Measurements from ENCODE around the gene RAB37.

RAB37 gene

DNA sequence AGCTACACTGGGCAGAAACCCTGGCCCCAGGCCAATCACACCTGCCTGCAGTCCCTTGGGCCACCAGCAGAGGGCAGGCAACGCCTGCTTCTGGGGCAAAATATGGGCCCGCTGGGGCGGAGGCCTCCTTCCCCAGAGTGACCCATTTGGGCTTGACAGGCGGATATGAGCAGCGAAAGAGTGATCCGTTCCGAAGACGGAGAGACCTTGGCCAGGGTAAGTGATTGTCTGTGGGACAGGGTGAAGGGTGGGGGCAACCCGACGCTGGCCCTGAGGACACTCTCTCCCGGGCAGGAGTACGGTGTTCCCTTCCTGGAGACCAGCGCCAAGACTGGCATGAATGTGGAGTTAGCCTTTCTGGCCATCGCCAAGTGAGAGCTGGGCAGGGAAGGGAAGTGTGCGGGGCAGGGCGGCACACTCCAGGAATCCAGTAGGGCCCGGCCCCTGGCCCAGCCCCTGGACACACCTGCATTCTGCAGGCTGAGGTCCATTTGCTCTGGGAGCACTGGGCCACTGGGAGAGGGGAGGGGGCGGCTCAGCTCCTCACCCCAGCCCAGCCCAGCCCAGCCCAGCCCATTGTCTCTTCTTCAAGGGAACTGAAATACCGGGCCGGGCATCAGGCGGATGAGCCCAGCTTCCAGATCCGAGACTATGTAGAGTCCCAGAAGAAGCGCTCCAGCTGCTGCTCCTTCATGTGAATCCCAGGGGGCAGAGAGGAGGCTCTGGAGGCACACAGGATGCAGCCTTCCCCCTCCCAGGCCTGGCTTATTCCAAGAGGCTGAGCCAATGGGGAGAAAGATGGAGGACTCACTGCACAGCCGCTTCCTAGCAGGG lies 7.9 kb downstream of the RAB37 start:
- in situ Hi-C loops (cut with MboI; ENCODE audit: low sequenced_read_pairs): no loop called here

- in situ Hi-C loops (cut with MboI; ENCODE audit: low sequenced_read_pairs): no loop called here
Observed at GRCh38 chr17:74745548-74746177, 8.6 kb downstream of the RAB37 start.

DNA sequence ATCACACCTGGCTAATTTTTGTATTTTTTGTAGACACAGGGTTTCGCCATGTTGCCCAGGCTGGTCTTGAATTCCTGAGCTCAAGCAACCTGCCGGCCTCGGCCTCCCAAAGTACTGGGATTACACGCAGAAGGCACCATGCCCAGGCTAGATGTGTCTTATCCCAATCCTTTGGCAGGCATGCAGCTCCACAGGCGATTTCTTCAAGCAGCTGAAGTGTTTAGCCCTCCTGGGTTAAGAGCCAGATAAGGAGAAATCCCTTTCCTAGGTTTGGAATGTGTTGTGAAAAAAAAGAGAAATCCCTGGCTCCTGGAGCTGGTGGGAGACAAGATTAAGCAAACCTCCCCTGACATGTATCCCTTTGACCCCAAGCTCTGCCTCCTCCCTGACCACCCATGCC lies 9.3 kb downstream of the RAB37 start:
- in situ Hi-C loops (cut with MboI; ENCODE audit: low sequenced_read_pairs): no loop called here

GRCh38 chr17:74746922-74747321 lies 9.9 kb downstream of the RAB37 start:
- in situ Hi-C loops (cut with MboI; ENCODE audit: low sequenced_read_pairs): no loop called here

DNA sequence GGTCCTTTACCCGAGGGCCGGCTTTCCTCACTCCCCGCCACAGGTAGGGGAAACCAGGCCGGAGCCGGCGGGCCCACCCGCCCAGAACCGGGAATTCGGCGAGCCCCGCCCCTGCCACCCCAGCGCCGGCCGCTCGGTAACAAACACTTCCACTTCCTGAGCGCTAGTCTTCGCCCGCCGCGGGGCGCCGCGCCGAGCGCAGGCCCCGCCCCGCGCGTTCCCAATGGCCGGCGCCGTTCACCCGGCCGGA lies 11.1 kb downstream of the RAB37 start:
- in situ Hi-C loops (cut with MboI; ENCODE audit: low sequenced_read_pairs): no loop called here

GRCh38 chr17:74748529-74749278 lies 11.6 kb downstream of the RAB37 start, which contains the start of gene NHERF1:
Gene NHERF1, plus strand, starts transcription at chr17:74748628. Its CDS starts 219 bp downstream, at chr17:74748847.
- in situ Hi-C loops (cut with MboI; ENCODE audit: low sequenced_read_pairs): no loop called here

GRCh38 chr17:74749279-74750038 lies 12.4 kb downstream of the RAB37 start:
- in situ Hi-C loops (cut with MboI; ENCODE audit: low sequenced_read_pairs): no loop called here

- in situ Hi-C loops (cut with MboI; ENCODE audit: low sequenced_read_pairs): no loop called here
Observed at GRCh38 chr17:74750039-74750326, 12.9 kb downstream of the RAB37 start.

DNA sequence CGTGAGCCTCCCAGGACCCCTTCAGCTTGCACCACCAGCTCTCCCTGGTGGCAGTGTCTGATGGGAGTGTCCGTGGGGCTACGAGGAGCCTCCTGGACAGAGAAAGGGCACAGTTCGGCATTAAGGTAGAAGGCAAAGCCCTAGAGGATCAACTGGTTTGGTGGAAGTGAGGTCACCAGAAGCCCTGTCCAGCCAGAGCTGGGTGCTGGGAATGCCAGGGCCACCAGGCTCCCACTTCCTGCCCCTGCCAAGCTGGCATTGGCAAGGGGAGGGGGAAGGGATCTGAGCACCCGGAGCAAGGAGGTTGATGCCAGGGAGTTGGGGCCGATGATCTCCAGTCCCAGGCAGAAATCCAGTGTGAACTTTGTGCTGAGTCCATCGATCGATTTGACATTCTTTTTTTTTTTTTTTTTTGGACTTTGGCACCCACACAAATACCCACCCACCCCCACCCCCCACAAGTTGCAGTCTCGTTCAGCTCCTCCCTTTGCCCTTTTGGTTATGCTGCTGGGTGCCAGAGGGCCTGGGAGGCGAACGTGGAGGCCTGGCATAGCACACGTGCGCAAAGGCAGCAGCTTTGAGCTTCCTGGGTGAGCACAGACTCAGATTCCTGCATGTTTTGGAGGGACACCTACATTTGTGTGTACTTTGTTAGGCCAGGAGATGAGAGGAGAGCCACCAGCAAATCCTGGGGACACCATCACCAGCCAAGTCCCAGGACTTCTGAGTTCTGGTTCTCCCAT lies 13.4 kb downstream of the RAB37 start:
- in situ Hi-C loops (cut with MboI; ENCODE audit: low sequenced_read_pairs): no loop called here

DNA sequence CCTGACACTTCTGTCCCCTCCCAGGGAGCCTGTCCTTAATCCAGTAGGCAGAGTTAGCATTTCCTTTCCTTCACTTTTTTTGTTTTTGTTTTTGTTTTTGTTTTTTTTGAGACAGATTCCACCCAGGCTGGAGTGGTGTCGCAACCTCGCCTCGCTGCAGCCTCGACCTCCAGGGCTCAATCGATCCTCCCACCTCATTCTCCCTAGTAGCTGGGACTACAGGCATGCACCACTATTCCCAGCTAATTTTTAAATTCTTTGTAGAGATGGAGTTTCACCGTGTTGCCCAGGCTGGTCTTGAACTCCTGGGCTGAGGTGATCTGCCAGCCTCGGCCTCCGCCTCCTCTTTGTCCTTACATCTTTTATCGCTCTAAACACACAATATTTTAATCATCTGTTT lies 15.4 kb downstream of the RAB37 start:
- in situ Hi-C loops (cut with MboI; ENCODE audit: low sequenced_read_pairs): no loop called here

DNA sequence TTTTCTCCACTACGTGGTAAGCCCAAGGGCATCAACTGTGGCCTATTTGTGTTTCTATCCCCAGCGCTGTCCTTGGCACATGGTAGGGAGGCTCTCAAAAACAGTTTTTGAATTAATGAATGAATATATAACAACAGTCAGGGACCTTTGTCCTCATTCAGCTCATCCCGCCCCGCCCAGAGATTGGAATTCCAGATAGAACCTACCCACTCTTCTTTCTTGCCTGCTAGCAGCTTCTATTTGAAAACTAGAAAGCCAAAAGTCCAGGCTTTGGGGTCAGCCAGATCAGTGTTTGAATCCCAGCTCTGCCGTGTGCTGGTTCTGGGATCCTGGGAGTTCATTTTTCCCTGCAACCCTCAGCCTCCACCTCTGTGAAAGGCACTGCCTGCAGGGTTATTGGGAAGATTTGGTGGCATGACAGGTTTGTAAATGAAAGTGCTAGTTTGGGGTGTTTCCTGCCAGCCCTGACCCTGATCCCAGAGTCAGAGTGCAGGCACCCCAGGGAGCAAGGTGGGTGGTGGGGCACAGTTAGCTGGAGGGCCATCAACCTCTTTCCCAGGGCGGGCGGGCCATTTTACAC lies 15.9 kb downstream of the RAB37 start:
- in situ Hi-C loops (cut with MboI; ENCODE audit: low sequenced_read_pairs): no loop called here

DNA sequence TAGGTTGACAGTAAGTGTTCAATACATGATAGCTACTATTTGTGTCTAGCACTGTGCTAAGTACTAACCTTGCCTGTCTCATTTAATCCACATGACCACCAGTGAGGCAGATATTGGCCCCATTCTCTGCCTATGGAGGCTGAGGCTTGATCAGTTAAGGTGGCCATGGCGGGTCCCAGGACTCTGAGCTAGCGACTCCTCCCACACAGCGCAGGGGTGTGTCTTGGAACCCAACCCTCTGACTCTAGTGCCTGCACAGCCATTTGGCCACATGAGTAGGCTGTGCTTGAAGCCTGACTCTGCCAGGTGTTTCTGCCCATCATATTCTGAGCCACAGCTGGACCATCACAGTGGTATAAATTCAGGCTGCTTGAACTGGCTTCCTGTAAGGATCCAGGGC lies 17.8 kb downstream of the RAB37 start:
- in situ Hi-C loops (cut with MboI; ENCODE audit: low sequenced_read_pairs): no loop called here

DNA sequence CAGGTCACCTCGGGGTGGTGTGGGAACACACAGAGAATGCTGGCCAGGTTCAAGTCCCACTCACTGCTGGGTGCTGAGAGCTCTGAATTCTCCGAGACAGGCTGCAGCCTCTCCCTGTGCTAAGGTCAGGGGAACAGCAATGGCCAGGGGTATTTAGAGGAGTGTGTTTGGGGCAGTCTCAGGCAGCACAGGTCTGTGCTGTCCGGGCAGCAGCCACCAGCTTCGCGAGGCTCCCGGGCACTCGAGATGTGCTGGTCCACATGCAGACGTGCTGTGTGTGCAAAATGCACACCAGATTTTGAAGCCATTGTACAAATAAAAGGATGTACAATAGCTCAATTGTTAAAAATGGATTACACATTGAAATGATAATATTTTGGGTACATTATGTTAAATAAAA lies 18.5 kb downstream of the RAB37 start:
- in situ Hi-C loops (cut with MboI; ENCODE audit: low sequenced_read_pairs): no loop called here

- in situ Hi-C loops (cut with MboI; ENCODE audit: low sequenced_read_pairs): no loop called here
Observed at GRCh38 chr17:74756891-74757290, 19.8 kb downstream of the RAB37 start.

DNA sequence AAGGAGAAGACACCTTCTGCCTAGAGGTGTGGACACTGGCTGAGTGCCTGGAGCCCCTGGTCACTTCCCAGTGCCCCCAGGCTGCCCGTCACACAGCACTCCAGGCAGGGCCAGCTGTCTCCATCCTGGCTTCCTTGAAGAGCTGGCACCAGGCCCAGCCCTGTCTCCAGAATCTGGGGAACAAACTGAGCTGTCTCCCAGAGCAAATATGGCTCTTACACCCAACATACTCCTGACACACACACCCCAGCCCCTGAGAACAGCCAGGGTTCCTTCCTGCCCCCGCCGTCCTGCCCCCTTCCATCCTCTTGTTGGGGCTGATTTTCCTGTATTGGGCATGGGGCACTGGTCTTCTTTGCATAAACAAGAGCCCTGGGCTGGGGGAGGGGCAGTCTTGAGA lies 20.4 kb downstream of the RAB37 start:
- in situ Hi-C loops (cut with MboI; ENCODE audit: low sequenced_read_pairs): no loop called here

DNA sequence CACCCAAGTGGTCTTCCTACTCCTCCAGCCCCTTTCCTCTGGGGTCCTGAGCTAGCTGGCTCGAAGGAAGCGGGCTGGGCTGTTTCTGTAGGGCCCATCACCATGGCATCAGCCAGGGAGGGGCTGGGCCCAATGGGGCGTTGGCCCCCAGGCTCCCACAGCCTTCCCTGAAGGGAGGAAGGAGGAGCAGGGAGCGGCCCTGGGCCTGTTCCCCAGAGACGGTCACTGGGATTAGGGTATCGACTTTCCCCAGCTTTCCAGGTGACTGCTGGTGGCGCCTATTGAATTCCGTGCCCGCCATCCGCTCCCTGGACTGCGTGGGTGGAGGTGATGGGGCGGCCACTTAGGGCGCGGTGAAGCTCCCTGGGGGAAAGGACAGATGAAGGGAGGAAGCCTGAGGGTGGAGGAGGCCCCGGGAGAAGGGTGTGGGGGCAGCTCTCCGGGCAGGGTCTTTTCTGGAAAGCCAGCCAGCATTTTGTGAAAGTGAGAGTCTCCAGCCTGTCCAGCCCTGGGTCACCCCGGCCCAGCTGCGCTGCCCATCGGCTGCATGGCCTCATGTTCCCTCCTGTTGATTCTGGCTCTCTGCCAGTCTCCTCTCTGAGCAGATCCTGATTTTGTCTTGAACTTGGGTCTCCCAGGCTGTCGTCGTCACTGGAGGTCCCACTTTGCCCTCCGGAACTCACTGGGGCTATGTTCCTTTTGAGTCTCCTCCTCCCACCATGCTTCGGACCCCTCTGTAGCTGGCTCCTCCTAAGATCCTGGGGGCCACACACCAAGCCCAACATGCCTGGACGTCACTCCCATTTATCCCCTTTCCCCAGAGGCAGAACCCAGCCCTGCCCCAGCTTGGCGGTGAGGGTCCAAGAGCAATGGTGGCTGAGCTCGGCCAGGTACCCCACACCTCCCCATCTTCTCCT lies 21.1 kb downstream of the RAB37 start:
- in situ Hi-C loops (cut with MboI; ENCODE audit: low sequenced_read_pairs): no loop called here

GRCh38 chr17:74758848-74759168 lies 21.8 kb downstream of the RAB37 start:
- in situ Hi-C loops (cut with MboI; ENCODE audit: low sequenced_read_pairs): no loop called here

GRCh38 chr17:74759243-74759801 lies 22.3 kb downstream of the RAB37 start:
- in situ Hi-C loops (cut with MboI; ENCODE audit: low sequenced_read_pairs): no loop called here

DNA sequence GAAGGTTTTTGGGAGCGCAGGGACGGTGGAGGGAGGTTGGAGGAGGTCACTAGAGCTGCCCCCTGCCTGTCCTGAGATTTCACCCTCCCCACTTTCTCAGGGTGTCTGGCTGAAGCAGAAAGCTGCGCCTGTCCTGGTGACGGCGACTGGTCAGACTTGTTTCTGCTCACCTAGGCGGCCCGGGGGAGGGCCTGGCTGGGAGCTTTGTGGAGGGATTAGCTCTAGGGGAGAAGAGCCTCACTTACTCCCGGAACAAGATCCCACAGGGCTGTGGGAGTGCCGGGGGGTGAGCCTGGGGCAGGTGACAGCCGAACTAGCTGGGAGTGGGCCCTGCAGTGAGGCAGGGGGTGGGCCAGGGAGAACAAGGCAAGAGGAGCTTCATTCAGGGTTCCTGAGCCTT lies 22.9 kb downstream of the RAB37 start:
- in situ Hi-C loops (cut with MboI; ENCODE audit: low sequenced_read_pairs): no loop called here

All from HL-60/S4 treated with retinoic acid at 250 ng/mL for 4 days and 3 days (cell line).